Astrocyte (in vitro differentiated cells and primary cell): ENCODE data around the gene MEIKIN.

Experiments used
- EZH2 ChIP-seq: IDR thresholded peaks from 2 replicates; pipeline ENCODE4 v1.6.1; 2012; ENCODE audit warnings: mild to moderate bottlenecking, low read length, inconsistent platforms; ENCODE audit not compliant: insufficient read depth
- TF ChIP-seq, protein P1 (sequence below): IDR thresholded peaks from 2 replicates; pipeline ENCODE4 v1.5.1; 2011; ENCODE audit warnings: low read depth, mild to moderate bottlenecking, inconsistent platforms, low read length, moderate library complexity; ENCODE audit not compliant: insufficient read depth

DNA sequence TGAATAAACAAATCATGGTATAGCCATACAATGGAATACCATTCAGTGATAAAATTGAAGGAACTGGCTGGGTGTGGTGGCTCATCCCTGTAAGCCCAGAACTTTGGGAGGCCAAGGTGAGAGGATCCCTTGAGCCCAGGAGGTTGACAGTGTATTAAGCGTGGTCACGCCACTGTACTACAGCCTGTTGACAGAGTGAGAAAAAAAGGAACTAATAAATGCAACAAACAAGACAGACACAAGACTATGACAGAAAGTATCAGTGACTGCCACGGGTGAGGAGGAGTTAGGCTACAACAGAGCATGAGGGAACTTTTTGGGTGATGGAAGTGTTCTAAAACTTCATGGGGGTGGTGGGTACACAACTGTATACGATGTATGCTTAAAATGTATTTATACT, 150.9 kb downstream of the MEIKIN start:
- TF ChIP-seq, protein P1, sequence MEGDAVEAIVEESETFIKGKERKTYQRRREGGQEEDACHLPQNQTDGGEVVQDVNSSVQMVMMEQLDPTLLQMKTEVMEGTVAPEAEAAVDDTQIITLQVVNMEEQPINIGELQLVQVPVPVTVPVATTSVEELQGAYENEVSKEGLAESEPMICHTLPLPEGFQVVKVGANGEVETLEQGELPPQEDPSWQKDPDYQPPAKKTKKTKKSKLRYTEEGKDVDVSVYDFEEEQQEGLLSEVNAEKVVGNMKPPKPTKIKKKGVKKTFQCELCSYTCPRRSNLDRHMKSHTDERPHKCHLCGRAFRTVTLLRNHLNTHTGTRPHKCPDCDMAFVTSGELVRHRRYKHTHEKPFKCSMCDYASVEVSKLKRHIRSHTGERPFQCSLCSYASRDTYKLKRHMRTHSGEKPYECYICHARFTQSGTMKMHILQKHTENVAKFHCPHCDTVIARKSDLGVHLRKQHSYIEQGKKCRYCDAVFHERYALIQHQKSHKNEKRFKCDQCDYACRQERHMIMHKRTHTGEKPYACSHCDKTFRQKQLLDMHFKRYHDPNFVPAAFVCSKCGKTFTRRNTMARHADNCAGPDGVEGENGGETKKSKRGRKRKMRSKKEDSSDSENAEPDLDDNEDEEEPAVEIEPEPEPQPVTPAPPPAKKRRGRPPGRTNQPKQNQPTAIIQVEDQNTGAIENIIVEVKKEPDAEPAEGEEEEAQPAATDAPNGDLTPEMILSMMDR = no peak
- no peak for TF ChIP-seq EZH2
